ENCODE results near the gene CENPVL2.
"Not testable (repeated sequence)": the region's sequence is repeated elsewhere in the genome, so short reads cannot be mapped to it uniquely, and the experiment has no call there.

GRCh38 chrX:51681808-51682719 lies 567 bp downstream of the CENPVL2 start:
- TF ChIP-seq, protein P1, sequence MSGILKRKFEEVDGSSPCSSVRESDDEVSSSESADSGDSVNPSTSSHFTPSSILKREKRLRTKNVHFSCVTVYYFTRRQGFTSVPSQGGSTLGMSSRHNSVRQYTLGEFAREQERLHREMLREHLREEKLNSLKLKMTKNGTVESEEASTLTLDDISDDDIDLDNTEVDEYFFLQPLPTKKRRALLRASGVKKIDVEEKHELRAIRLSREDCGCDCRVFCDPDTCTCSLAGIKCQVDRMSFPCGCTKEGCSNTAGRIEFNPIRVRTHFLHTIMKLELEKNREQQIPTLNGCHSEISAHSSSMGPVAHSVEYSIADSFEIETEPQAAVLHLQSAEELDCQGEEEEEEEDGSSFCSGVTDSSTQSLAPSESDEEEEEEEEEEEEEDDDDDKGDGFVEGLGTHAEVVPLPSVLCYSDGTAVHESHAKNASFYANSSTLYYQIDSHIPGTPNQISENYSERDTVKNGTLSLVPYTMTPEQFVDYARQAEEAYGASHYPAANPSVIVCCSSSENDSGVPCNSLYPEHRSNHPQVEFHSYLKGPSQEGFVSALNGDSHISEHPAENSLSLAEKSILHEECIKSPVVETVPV (CRISPR knock-in tag; IDR thresholded peaks at IDR 0.05): not testable (repeated sequence)
- not testable (repeated sequence) for TF ChIP-seq RARB (CRISPR knock-in tag; IDR thresholded peaks at IDR 0.05); CSDC2 (CRISPR knock-in tag; IDR thresholded peaks at IDR 0.05); ZFP30 (CRISPR knock-in tag; IDR thresholded peaks at IDR 0.05); PATZ1 (CRISPR knock-in tag; IDR thresholded peaks at IDR 0.05; ENCODE audit: borderline replicate concordance); BACH2 (CRISPR knock-in tag; IDR thresholded peaks at IDR 0.05; ENCODE audit: borderline replicate concordance); SNAI2 (CRISPR knock-in tag; IDR thresholded peaks at IDR 0.05)

Data from SK-N-SH treated with all-trans-retinoic acid at 6 μM for 48 hours (cell line).